Keratinocyte (primary cell): Measurements from ENCODE around the gene GPR146. TPM values are rescaled to one million over a fixed set of nuclear protein-coding genes. Genes with fewer than 3 reads are reported as not detected.

Source experiments
- DNase-seq: peaks from one replicate; pipeline ENCODE4 v3.0.0-alpha.2; 2011; ENCODE audit warnings: low read depth, missing footprints, low spot score
- FAIRE-seq: peaks from 2 replicates; lab custom pipeline; 2011; peaks lifted over from hg19 to GRCh38; lab: Jason Lieb, UNC
- H2AFZ ChIP-seq: 2 replicates; pipeline ENCODE4 v1.6.0; 2012; ENCODE audit warnings: low read length, control low read depth, inconsistent platforms; ENCODE audit not compliant: control insufficient read depth
- H3K27ac ChIP-seq: 2 replicates; pipeline ENCODE4 v1.5.1; 2011; ENCODE audit warnings: low read length; ENCODE audit not compliant: control insufficient read depth, insufficient read depth
- H3K27me3 ChIP-seq: 3 replicates; pipeline ENCODE4 v1.6.0; 2011; ENCODE audit warnings: low read length; ENCODE audit not compliant: control insufficient read depth, insufficient read depth; ENCODE audit errors: extremely low read depth
- H3K36me3 ChIP-seq, 2 experiments: 2 replicates in 1 of 2; 3 replicates in 1 of 2; pipeline ENCODE4 v1.5.1; 2011; ENCODE audit warnings: low read length in 2 of 2, mild to moderate bottlenecking in 1 of 2; ENCODE audit not compliant: control insufficient read depth in 2 of 2, insufficient read depth in 2 of 2; ENCODE audit errors: extremely low read depth in 1 of 2
- H3K4me1 ChIP-seq: 3 replicates; pipeline ENCODE4 v1.5.1; 2011; ENCODE audit warnings: low read length; ENCODE audit not compliant: control insufficient read depth, insufficient read depth; ENCODE audit errors: extremely low read depth
- H3K4me2 ChIP-seq: 3 replicates; pipeline ENCODE4 v1.6.0; 2011; ENCODE audit warnings: low read depth, low read length; ENCODE audit not compliant: control insufficient read depth, insufficient read depth; ENCODE audit errors: extremely low read depth
- H3K4me3 ChIP-seq, 3 experiments: fragments of 200-600 bp in 1 of 3; sonication (generic) in 1 of 3; 2 replicates in 2 of 3; 3 replicates in 1 of 3; pipeline ENCODE4 v1.5.1; 2011 to 2016; ENCODE audit warnings: low read length in 3 of 3, mild to moderate bottlenecking in 3 of 3, control low read depth in 2 of 3, inconsistent platforms in 1 of 3, low read depth in 1 of 3, mixed read lengths in 1 of 3, mixed run types in 1 of 3, moderate library complexity in 1 of 3; ENCODE audit not compliant: control insufficient read depth in 2 of 3, insufficient read depth in 2 of 3; ENCODE audit errors: extremely low read depth in 1 of 3
- H3K79me2 ChIP-seq: 2 replicates; pipeline ENCODE4 v1.6.0; 2012; ENCODE audit warnings: low read length; ENCODE audit not compliant: control insufficient read depth, insufficient read depth
- H3K9ac ChIP-seq: 3 replicates; pipeline ENCODE4 v1.6.0; 2011; ENCODE audit warnings: low read length; ENCODE audit not compliant: control insufficient read depth, insufficient read depth; ENCODE audit errors: extremely low read depth
- H3K9me1 ChIP-seq: 3 replicates; pipeline ENCODE4 v1.6.0; 2011; ENCODE audit warnings: low read length; ENCODE audit not compliant: control insufficient read depth, insufficient read depth; ENCODE audit errors: extremely low read depth
- H3K9me3 ChIP-seq: 2 replicates; pipeline ENCODE4 v1.5.1; 2012; ENCODE audit warnings: low read depth, low read length; ENCODE audit not compliant: control insufficient read depth
- H4K20me1 ChIP-seq: 3 replicates; pipeline ENCODE4 v1.6.0; 2011; ENCODE audit warnings: low read length; ENCODE audit not compliant: control insufficient read depth, insufficient read depth; ENCODE audit errors: extremely low read depth
- EZH2 ChIP-seq: IDR thresholded peaks from one replicate; pipeline ENCODE4 v1.6.1; 2012; ENCODE audit warnings: inconsistent platforms, mild to moderate bottlenecking, low read length, moderate library complexity
- dilution Hi-C: fragments of 300-500 bp; cut with MboI; formaldehyde crosslinking; loops from one replicate; pipeline ENCODE4 v1.7.0; 2020; ENCODE audit warnings: low sequenced_read_pairs; ENCODE audit not compliant: extremely low pct_ligation_motif_present
- polyA plus RNA-seq, 5 experiments: library from polyadenylated mRNA; depleted of rRNA in 3 of 5; stranded (reverse) in 3 of 5; stranded (forward) in 1 of 5; unstranded in 1 of 5; fragments of >200 nt; gene quantifications; 1 replicate in 1 of 5; 2 replicates in 3 of 5; 3 replicates in 1 of 5; pipeline versions ENCODE4 v1.2.1 to v1.2.3, GENCODE V29; 2011 to 2012; ENCODE audit warnings: missing spikeins in 2 of 5, low read depth in 1 of 5, low replicate concordance in 1 of 5
- TF ChIP-seq, protein P1 (sequence below), 3 experiments: IDR thresholded peaks in 1 of 3; conservative IDR thresholded peaks in 1 of 3; optimal IDR thresholded peaks in 1 of 3; 2 replicates in 2 of 3; 3 replicates in 1 of 3; pipeline versions ENCODE3 to v1.5.1; 2011; ENCODE audit warnings: low read length in 3 of 3, mild to moderate bottlenecking in 3 of 3, moderate library complexity in 2 of 3, control low read depth in 1 of 3, inconsistent platforms in 1 of 3; ENCODE audit not compliant: insufficient read depth in 2 of 3; ENCODE audit errors: extremely low read depth in 1 of 3

Gene GPR146
- polyA plus RNA-seq, 1 donor (not counting 4 experiments of a cell fraction or from before 2014, with no cell fraction given), result 0.13 TPM

DNA sequence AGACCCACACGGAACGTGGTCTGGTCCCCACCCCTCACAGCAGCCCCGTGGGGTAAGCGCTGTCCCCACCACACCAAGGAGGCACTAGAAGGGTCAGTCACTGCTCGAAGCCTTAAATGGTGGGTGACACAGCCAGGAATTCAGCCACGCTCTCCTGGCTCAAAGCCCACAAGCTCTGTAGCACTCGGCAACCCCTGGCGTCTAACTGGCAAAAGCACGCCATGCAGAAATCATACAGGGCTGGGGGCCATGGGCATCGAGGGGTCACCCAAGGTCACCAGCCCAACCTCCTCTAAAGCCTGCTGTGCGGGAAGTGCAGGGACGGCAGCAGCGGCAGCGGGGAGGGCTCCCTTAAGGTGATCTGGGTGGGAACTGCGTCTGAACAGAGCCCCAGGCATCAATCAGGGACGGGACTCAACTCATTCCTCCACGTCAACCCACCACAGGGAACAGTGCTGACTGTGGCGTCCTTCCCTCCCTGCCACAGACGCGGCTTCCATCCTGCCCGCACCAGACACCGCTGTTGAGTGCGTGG, 51.3 kb downstream of the GPR146 start:
- Histone ChIP-seq H3K9ac (no peak overlapping the region), H3K27ac (no peak overlapping the region), H3K4me2 (peak overlapping the region; percentile 22)

DNA sequence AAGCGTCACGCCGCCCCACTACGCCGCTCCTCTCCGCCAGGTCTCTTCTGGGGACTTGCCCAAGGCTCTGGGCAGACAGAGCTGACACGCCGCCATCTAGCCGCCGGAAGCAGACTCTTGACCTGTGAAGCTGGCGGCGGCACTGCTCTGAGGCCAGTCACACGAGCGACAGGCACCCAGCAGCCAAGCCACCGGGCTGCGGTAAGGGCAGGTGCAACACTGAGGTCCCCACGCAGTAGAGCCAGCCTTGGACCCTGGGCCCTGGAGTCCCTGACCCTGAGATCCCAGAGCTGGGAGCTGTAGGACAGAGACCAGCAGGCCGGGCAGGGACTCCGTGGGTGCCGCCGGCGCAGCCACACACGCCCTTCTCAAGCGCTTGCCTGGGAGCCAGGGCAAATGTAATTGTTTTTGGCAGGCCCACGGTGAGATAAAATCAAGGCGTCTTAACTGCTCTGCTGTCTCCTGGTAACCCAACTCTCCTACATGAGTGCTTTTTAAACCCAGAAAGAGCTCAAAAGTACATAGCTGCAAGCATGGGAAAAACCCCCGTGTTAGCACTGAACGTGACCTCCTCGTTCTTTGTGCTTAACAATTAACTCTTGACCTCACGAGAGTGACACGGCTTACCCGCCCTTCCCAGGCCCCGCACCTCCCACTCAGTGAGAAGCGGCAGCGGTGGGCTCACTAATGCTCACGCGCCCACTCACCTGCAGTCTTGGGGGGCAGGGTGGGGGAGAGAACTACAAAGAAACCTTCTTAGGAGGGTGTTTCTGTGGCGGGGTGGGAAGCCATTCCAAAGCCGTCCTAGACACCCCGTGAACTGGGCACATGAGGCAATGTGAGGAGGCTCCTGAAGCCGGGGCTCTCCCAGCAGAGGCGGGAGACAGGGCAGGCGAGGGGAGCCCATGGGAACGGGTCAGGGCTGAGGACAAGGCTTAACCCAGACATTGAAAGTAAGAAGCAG, 52.1 kb downstream of the GPR146 start:
- H3K27me3 ChIP-seq, result no peaks in the 10 kb centered on the region
- H3K9me3 ChIP-seq, result no peaks in the 10 kb centered on the region
- H3K36me3 ChIP-seq, result peaks cover 3 to 12% of the 10 kb centered on the region in 2 experiments
- H3K79me2 ChIP-seq, result peaks cover 14% of the 10 kb centered on the region
- no peak for TF ChIP-seq EZH2
- TF ChIP-seq, protein P1, sequence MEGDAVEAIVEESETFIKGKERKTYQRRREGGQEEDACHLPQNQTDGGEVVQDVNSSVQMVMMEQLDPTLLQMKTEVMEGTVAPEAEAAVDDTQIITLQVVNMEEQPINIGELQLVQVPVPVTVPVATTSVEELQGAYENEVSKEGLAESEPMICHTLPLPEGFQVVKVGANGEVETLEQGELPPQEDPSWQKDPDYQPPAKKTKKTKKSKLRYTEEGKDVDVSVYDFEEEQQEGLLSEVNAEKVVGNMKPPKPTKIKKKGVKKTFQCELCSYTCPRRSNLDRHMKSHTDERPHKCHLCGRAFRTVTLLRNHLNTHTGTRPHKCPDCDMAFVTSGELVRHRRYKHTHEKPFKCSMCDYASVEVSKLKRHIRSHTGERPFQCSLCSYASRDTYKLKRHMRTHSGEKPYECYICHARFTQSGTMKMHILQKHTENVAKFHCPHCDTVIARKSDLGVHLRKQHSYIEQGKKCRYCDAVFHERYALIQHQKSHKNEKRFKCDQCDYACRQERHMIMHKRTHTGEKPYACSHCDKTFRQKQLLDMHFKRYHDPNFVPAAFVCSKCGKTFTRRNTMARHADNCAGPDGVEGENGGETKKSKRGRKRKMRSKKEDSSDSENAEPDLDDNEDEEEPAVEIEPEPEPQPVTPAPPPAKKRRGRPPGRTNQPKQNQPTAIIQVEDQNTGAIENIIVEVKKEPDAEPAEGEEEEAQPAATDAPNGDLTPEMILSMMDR (optimal IDR thresholded peaks at IDR 0.05 in 1 of 3, IDR thresholded peaks at IDR 0.05 in 1 of 3, conservative IDR thresholded peaks at IDR 0.05 in 1 of 3; ENCODE audit: extremely low read depth in 1 of 3, insufficient read depth in 2 of 3, low read length in 3 of 3), result no peak
- H2AFZ ChIP-seq, result no peak overlapping the region
- peak overlapping the region; percentile 22 for H3K4me2 ChIP-seq
- dilution Hi-C loops, result no loop called here
- DNase-seq (no peak), FAIRE-seq (no peak)
- H4K20me1 ChIP-seq, result peaks cover 12% of the 10 kb centered on the region
- no peak overlapping the region for H3K9ac ChIP-seq
- peaks cover 14% of the 10 kb centered on the region for H3K4me1 ChIP-seq
- no peaks in the 10 kb centered on the region for H3K9me1 ChIP-seq
- peak overlapping the region in 1 of 3 experiments; percentile 1 for H3K4me3 ChIP-seq
- H3K27ac ChIP-seq, result no peak overlapping the region

More for the DNA sequence above, 51.3 kb downstream of the GPR146 start:
- Histone ChIP-seq H3K27me3 (no peaks in the 10 kb centered on the region), H3K4me1 (peaks cover 14% of the 10 kb centered on the region), H3K79me2 (peaks cover 11% of the 10 kb centered on the region), H3K9me1 (no peaks in the 10 kb centered on the region), H3K4me3 (peak overlapping the region in 1 of 3 experiments; percentile 1), H3K9me3 (no peaks in the 10 kb centered on the region), H2AFZ (no peak overlapping the region), H4K20me1 (peaks cover 12% of the 10 kb centered on the region), H3K36me3 (peaks cover 0 to 12% of the 10 kb centered on the region in 2 experiments)
- dilution Hi-C loops, result no loop called here
- FAIRE-seq (no peak), DNase-seq (no peak)
- TF ChIP-seq, protein P1 (optimal IDR thresholded peaks at IDR 0.05 in 1 of 3, IDR thresholded peaks at IDR 0.05 in 1 of 3, conservative IDR thresholded peaks at IDR 0.05 in 1 of 3; ENCODE audit: extremely low read depth in 1 of 3, insufficient read depth in 2 of 3, low read length in 3 of 3), result no peak
- TF ChIP-seq EZH2, result no peak
